HL-60 (cell line): ENCODE measurements around the gene BLNK.

Source experiments
- DNase-seq, 2 experiments: peaks; one replicate each; pipeline ENCODE4 v3.0.0-alpha.2; 2010 to 2020; ENCODE audit warnings: low read depth in 1 of 2, low spot score in 1 of 2
- H3K27ac ChIP-seq: fragments of 250-450 bp; sonication (Bioruptor Pico); replicated peaks from 2 replicates; pipeline ENCODE4 v1.5.1; 2020; ENCODE audit warnings: mild to moderate bottlenecking, moderate library complexity
- H3K27me3 ChIP-seq: fragments of 250-450 bp; sonication (Bioruptor Pico); 2 replicates; pipeline ENCODE4 v1.5.1; 2021; ENCODE audit warnings: mild to moderate bottlenecking, moderate library complexity; ENCODE audit not compliant: insufficient read depth, poor library complexity, severe bottlenecking
- H3K4me3 ChIP-seq: replicated peaks from 2 replicates; pipeline ENCODE4 v1.5.1; 2011; ENCODE audit warnings: mild to moderate bottlenecking, control low read depth, low read length; ENCODE audit not compliant: insufficient read depth
- GABPA ChIP-seq: IDR thresholded peaks from 2 replicates; pipeline ENCODE4 v1.6.1; 2012; ENCODE audit warnings: low read depth
- POLR2AphosphoS5 ChIP-seq: IDR thresholded peaks from 2 replicates; pipeline ENCODE4 v1.6.1; 2012; ENCODE audit warnings: low read depth
- REST ChIP-seq: IDR thresholded peaks from 2 replicates; pipeline ENCODE4 v1.6.1; 2012; ENCODE audit warnings: low read depth; ENCODE audit not compliant: insufficient replicate concordance
- SPI1 ChIP-seq: IDR thresholded peaks from 2 replicates; pipeline ENCODE4 v1.6.1; 2012; ENCODE audit warnings: low read depth, mild to moderate bottlenecking, borderline replicate concordance
- TF ChIP-seq, protein P1 (sequence below): IDR thresholded peaks from one replicate; pipeline ENCODE4 v1.5.1; 2011; ENCODE audit warnings: low read length, control low read depth, inconsistent platforms; ENCODE audit not compliant: insufficient read depth

BLNK gene

GRCh38 chr10:96217711-96218110 lies 53.7 kb downstream of the BLNK start:
- no peak for TF ChIP-seq POLR2AphosphoS5
- no peak for TF ChIP-seq GABPA
- TF ChIP-seq, protein P1, sequence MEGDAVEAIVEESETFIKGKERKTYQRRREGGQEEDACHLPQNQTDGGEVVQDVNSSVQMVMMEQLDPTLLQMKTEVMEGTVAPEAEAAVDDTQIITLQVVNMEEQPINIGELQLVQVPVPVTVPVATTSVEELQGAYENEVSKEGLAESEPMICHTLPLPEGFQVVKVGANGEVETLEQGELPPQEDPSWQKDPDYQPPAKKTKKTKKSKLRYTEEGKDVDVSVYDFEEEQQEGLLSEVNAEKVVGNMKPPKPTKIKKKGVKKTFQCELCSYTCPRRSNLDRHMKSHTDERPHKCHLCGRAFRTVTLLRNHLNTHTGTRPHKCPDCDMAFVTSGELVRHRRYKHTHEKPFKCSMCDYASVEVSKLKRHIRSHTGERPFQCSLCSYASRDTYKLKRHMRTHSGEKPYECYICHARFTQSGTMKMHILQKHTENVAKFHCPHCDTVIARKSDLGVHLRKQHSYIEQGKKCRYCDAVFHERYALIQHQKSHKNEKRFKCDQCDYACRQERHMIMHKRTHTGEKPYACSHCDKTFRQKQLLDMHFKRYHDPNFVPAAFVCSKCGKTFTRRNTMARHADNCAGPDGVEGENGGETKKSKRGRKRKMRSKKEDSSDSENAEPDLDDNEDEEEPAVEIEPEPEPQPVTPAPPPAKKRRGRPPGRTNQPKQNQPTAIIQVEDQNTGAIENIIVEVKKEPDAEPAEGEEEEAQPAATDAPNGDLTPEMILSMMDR: no peak
- H3K27me3 ChIP-seq: no peaks in the 10 kb centered on the region
- no peak for DNase-seq
- no peak overlapping the region for H3K27ac ChIP-seq
- no peak overlapping the region for H3K4me3 ChIP-seq

GRCh38 chr10:96216775-96217174 lies 54.6 kb downstream of the BLNK start:
- Histone ChIP-seq H3K27me3 (no peaks in the 10 kb centered on the region), H3K27ac (no peak overlapping the region), H3K4me3 (no peak overlapping the region)
- no peak for TF ChIP-seq REST
- TF ChIP-seq, protein P1: no peak
- TF ChIP-seq POLR2AphosphoS5: no peak
- TF ChIP-seq SPI1: no peak
- TF ChIP-seq GABPA: no peak
- no peak for DNase-seq

GRCh38 chr10:96212911-96213310 lies 58.5 kb downstream of the BLNK start:
- H3K27ac ChIP-seq: no peak overlapping the region
- H3K4me3 ChIP-seq: no peak overlapping the region
- TF ChIP-seq SPI1 (no peak), REST (no peak), GABPA (no peak), POLR2AphosphoS5 (no peak)
- TF ChIP-seq, protein P1: no peak
- no peak for DNase-seq
- H3K27me3 ChIP-seq: no peaks in the 10 kb centered on the region

DNA sequence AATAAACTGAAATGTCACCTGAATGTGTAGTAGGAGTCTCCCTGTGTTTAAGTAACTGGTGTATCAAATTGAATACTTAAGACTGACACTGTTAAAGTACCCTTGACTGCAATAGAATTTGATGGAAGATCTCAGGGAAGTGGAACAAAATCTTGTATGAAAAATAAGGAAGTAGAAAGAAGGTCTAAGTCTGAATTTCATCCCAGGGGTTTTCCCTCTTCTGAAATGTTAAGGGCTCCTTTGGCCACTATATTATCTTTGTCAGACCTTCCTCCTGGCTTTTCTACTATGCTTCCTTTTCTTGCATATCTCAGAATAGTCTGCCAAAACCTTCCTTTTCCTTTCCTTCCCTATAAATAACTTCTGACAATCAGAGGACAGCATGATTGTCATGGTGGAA lies 59.6 kb downstream of the BLNK start:
- no peak overlapping the region for H3K4me3 ChIP-seq
- DNase-seq: no peak
- no peak overlapping the region for H3K27ac ChIP-seq
- TF ChIP-seq GABPA (no peak), SPI1 (no peak), REST (no peak), POLR2AphosphoS5 (no peak)
- TF ChIP-seq, protein P1: no peak
- no peaks in the 10 kb centered on the region for H3K27me3 ChIP-seq
